Activated T-cell treated with anti-CD3 and anti-CD28 coated beads, Interleukin-2, amount 50 U/mL, for 72 hours (primary cell): Measurements from ENCODE around the gene PIK3CD. TPM values are rescaled to one million over a fixed set of nuclear protein-coding genes. Genes with fewer than 3 reads are reported as not detected.
A peak's percentile ranks its signal among the peaks of the same experiment; 100 is the strongest.
"Not testable (repeated sequence)": the region's sequence is repeated elsewhere in the genome, so short reads cannot be mapped to it uniquely, and the experiment has no call there.

ENCODE experiments used
- ATAC-seq, 2 donors: fragments of 150-1000 bp; cut with Tn5 transposase; replicated peaks in 1 of 2; 2 replicates each; pipeline ENCODE4 v1.10.0; 2021; ENCODE audit warnings: moderate library complexity in 2 of 2, mild to moderate bottlenecking in 1 of 2
- DNase-seq, 2 donors: peaks; one replicate each; pipeline ENCODE4 v3.0.0; 2021 to 2022; ENCODE audit warnings: mixed read lengths in 1 of 2
- H3K27ac Mint-ChIP-seq: one replicate; pipeline ENCODE4 v1.8.0; 2022; ENCODE audit warnings: mild to moderate bottlenecking, moderate library complexity, mixed read lengths
- H3K27me3 Mint-ChIP-seq: one replicate; pipeline ENCODE4 v1.8.0; 2022; ENCODE audit warnings: low read depth, mixed read lengths
- H3K36me3 Mint-ChIP-seq, 2 donors: one replicate each; pipeline ENCODE4 v1.8.0; 2022; ENCODE audit warnings: mixed read lengths in 2 of 2, mild to moderate bottlenecking in 1 of 2; ENCODE audit not compliant: insufficient read depth in 2 of 2
- H3K4me1 Mint-ChIP-seq: one replicate; pipeline ENCODE4 v1.8.0; 2022; ENCODE audit warnings: low read depth, mixed read lengths
- H3K4me3 Mint-ChIP-seq, 2 donors: one replicate each; pipeline ENCODE4 v1.8.0; 2022; ENCODE audit warnings: mild to moderate bottlenecking in 2 of 2, mixed read lengths in 2 of 2, moderate library complexity in 2 of 2
- H3K9me3 Mint-ChIP-seq, 2 donors: one replicate each; pipeline ENCODE4 v1.8.0; 2022; ENCODE audit warnings: mixed read lengths in 2 of 2
- total RNA-seq, 2 donors: library from RNA; stranded (reverse); gene quantifications; one replicate each; pipeline ENCODE4 v1.2.3, GENCODE V29; 2022

Gene PIK3CD
- total RNA-seq, 2 donors from 2014 or later = 149 to 162 TPM

- Mint-ChIP-seq H3K4me3 (no peak overlapping the region), H3K4me1 (peaks cover 58% of the 10 kb centered on the region), H3K36me3 (peaks cover 12 to 51% of the 10 kb centered on the region in 2 donors), H3K27ac (peak overlapping the region; percentile 49), H3K27me3 (no peaks in the 10 kb centered on the region), H3K9me3 (no peaks in the 10 kb centered on the region)
- no peak for ATAC-seq
- no peak for DNase-seq
Measured at GRCh38 chr1:9732123-9732971, 80.8 kb downstream of the PIK3CD start.

- peaks cover 49% of the 10 kb centered on the region for H3K4me1 Mint-ChIP-seq
- H3K27me3 Mint-ChIP-seq = no peaks in the 10 kb centered on the region
- no peak for DNase-seq
- no peak overlapping the region for H3K4me3 Mint-ChIP-seq
- H3K27ac Mint-ChIP-seq = peak overlapping the region; percentile 81
- peaks cover 12 to 43% of the 10 kb centered on the region in 2 donors for H3K36me3 Mint-ChIP-seq
- no peak for ATAC-seq
- H3K9me3 Mint-ChIP-seq = no peaks in the 10 kb centered on the region
Measured at GRCh38 chr1:9733160-9733789, 81.7 kb downstream of the PIK3CD start.

- Mint-ChIP-seq H3K9me3 (no peaks in the 10 kb centered on the region), H3K4me3 (no peak overlapping the region), H3K27me3 (no peaks in the 10 kb centered on the region), H3K27ac (no peak overlapping the region), H3K36me3 (peaks cover 4 to 27% of the 10 kb centered on the region in 2 donors), H3K4me1 (peaks cover 30% of the 10 kb centered on the region)
- DNase-seq (no peak), ATAC-seq (no peak)
Measured at GRCh38 chr1:9735800-9736199, 84.3 kb downstream of the PIK3CD start.

- H3K27me3 Mint-ChIP-seq = no peaks in the 10 kb centered on the region
Measured at GRCh38 chr1:9736241-9736640, 84.7 kb downstream of the PIK3CD start.

GRCh38 chr1:9737057-9737456, 85.5 kb downstream of the PIK3CD start:
- peaks cover 0 to 18% of the 10 kb centered on the region in 2 donors for H3K36me3 Mint-ChIP-seq
- no peaks in the 10 kb centered on the region for H3K9me3 Mint-ChIP-seq
- ATAC-seq = no peak
- no peak overlapping the region for H3K4me3 Mint-ChIP-seq
- H3K27ac Mint-ChIP-seq = peak overlapping the region; percentile 10
- peaks cover 17% of the 10 kb centered on the region for H3K4me1 Mint-ChIP-seq
- DNase-seq = no peak
- no peaks in the 10 kb centered on the region for H3K27me3 Mint-ChIP-seq

More at GRCh38 chr1:9736241-9736640, 84.7 kb downstream of the PIK3CD start:
- ATAC-seq = no peak
- no peak overlapping the region for H3K27ac Mint-ChIP-seq
- DNase-seq = no peak
- H3K4me1 Mint-ChIP-seq = peaks cover 25% of the 10 kb centered on the region
- peaks cover 2 to 25% of the 10 kb centered on the region in 2 donors for H3K36me3 Mint-ChIP-seq
- no peak overlapping the region for H3K4me3 Mint-ChIP-seq
- no peaks in the 10 kb centered on the region for H3K9me3 Mint-ChIP-seq

GRCh38 chr1:9737671-9738070, 86.1 kb downstream of the PIK3CD start:
- Mint-ChIP-seq H3K27ac (no peak overlapping the region), H3K36me3 (peaks cover 0 to 15% of the 10 kb centered on the region in 2 donors), H3K9me3 (no peaks in the 10 kb centered on the region), H3K4me1 (peaks cover 13% of the 10 kb centered on the region), H3K4me3 (no peak overlapping the region), H3K27me3 (no peaks in the 10 kb centered on the region)
- no peak for DNase-seq
- peak; percentile 5 to 14 for ATAC-seq

- Mint-ChIP-seq H3K4me3 (no peak overlapping the region), H3K9me3 (no peaks in the 10 kb centered on the region), H3K27ac (no peak overlapping the region), H3K27me3 (no peaks in the 10 kb centered on the region), H3K36me3 (peaks cover 0 to 6% of the 10 kb centered on the region in 2 donors), H3K4me1 (no peaks in the 10 kb centered on the region)
- no peak for DNase-seq
- ATAC-seq = no peak
Measured at GRCh38 chr1:9744106-9744799, 92.7 kb downstream of the PIK3CD start.

- DNase-seq (no peak), ATAC-seq (no peak)
- no peak overlapping the region for H3K27ac Mint-ChIP-seq
- H3K4me1 Mint-ChIP-seq = no peaks in the 10 kb centered on the region
- H3K27me3 Mint-ChIP-seq = no peaks in the 10 kb centered on the region
- no peaks in the 10 kb centered on the region for H3K9me3 Mint-ChIP-seq
- no peak overlapping the region for H3K4me3 Mint-ChIP-seq
- H3K36me3 Mint-ChIP-seq = peaks cover 0 to 7% of the 10 kb centered on the region in 2 donors
Measured at GRCh38 chr1:9746211-9746610, 94.7 kb downstream of the PIK3CD start.

- H3K4me1 Mint-ChIP-seq = no peaks in the 10 kb centered on the region
- H3K27ac Mint-ChIP-seq = no peak overlapping the region
- H3K9me3 Mint-ChIP-seq = no peaks in the 10 kb centered on the region
- no peaks in the 10 kb centered on the region for H3K27me3 Mint-ChIP-seq
- H3K36me3 Mint-ChIP-seq = peaks cover 0 to 7% of the 10 kb centered on the region in 2 donors
- no peak overlapping the region for H3K4me3 Mint-ChIP-seq
- DNase-seq = no peak
- ATAC-seq = no peak
Measured at GRCh38 chr1:9746651-9747050, 95.1 kb downstream of the PIK3CD start.

GRCh38 chr1:9748391-9748790, 96.9 kb downstream of the PIK3CD start:
- DNase-seq, H3K9me3 Mint-ChIP-seq, H3K4me3 Mint-ChIP-seq, ATAC-seq, H3K36me3 Mint-ChIP-seq, H3K27me3 Mint-ChIP-seq, H3K4me1 Mint-ChIP-seq, H3K27ac Mint-ChIP-seq: not testable (repeated sequence)

GRCh38 chr1:9749361-9749760, 97.8 kb downstream of the PIK3CD start:
- H3K27me3 Mint-ChIP-seq = no peaks in the 10 kb centered on the region
- ATAC-seq = no peak
- H3K4me3 Mint-ChIP-seq = no peak overlapping the region
- no peak overlapping the region for H3K27ac Mint-ChIP-seq
- peaks cover 0 to 6% of the 10 kb centered on the region in 2 donors for H3K36me3 Mint-ChIP-seq
- no peaks in the 10 kb centered on the region for H3K4me1 Mint-ChIP-seq
- no peak for DNase-seq
- H3K9me3 Mint-ChIP-seq = no peaks in the 10 kb centered on the region

- H3K36me3 Mint-ChIP-seq = peaks cover 0 to 6% of the 10 kb centered on the region in 2 donors
- H3K4me1 Mint-ChIP-seq = no peaks in the 10 kb centered on the region
- no peak overlapping the region for H3K27ac Mint-ChIP-seq
- no peak overlapping the region for H3K4me3 Mint-ChIP-seq
- no peaks in the 10 kb centered on the region for H3K9me3 Mint-ChIP-seq
- ATAC-seq (no peak), DNase-seq (no peak)
- H3K27me3 Mint-ChIP-seq = no peaks in the 10 kb centered on the region
Measured at GRCh38 chr1:9751971-9752370, 100.4 kb downstream of the PIK3CD start.

GRCh38 chr1:9753121-9753531, 101.6 kb downstream of the PIK3CD start:
- DNase-seq = no peak
- no peak for ATAC-seq
- H3K36me3 Mint-ChIP-seq = peaks cover 0 to 4% of the 10 kb centered on the region in 2 donors

More at GRCh38 chr1:9753121-9753531, 101.6 kb downstream of the PIK3CD start:
- H3K4me3 Mint-ChIP-seq = no peak overlapping the region
- no peaks in the 10 kb centered on the region for H3K27me3 Mint-ChIP-seq
- H3K27ac Mint-ChIP-seq = no peak overlapping the region
- H3K4me1 Mint-ChIP-seq = no peaks in the 10 kb centered on the region
- H3K9me3 Mint-ChIP-seq = no peaks in the 10 kb centered on the region
